ENCODE measurements around the gene CREBL2. TPM values are rescaled to one million over a fixed set of nuclear protein-coding genes. Genes with fewer than 3 reads are reported as not detected.

The CREBL2 gene
- total and polyA plus RNA-seq, 2 donors (not counting 1 experiment from before 2014, with no cell fraction given), result 6.5 to 22.1 TPM

DNA sequence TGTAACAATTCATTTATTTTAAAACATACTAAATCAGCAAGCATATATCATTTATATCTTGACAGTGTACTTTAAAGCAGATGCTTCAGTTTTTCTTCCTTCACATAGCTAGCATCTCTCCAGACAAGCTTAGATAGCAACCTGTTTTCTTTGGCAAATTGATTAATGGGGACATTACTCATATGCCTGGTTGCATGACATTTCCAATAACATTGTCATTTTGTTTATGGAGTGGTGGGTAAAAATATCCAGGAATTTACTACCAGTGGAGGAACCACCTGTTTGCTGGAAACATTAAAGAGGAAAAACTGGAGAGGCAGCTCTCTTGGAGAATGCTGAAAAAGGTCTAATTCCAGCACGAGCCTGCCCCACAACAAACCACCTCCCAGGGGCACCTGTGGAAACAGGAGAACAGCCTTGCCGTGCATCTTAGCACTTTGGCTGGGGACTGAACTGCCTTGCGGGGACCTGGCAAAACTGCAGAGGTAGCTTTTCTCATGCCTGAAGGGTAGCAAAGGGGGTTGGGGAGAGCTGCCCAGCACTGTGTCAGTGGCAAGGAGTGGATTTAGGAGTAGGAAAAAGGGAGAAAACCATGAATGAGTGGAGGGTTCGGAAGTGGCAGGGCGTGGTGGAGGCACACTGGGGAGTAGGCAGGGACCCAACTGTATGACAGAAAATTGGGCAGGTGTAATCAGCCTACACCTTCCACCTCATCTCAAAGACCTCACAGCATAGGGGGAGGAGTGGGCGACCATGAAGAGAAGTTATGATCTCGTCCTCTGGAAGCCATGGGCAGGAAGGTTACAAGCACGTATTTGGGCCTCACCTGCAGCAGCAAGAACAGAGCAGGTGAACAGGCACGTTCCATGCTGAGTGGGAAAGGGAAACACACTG is 11.7 kb upstream of the CREBL2 start:
- intact Hi-C loops (cut with micrococcal nuclease), result no loop called here
- ATAC-seq (ENCODE audit: low read depth) (no peak), DNase-seq (no peak)
- Histone ChIP-seq H3K36me3 (replicated peaks in 1 of 2; ENCODE audit: control extremely low read depth in 1 of 2, control insufficient read depth in 1 of 2, extremely low read depth in 1 of 2, insufficient read depth in 2 of 2, low read length in 1 of 2) (no peaks in the 10 kb centered on the region), H3K4me1 (ENCODE audit: control insufficient read depth in 2 of 2, insufficient read depth in 2 of 2, low read length in 2 of 2) (no peaks in the 10 kb centered on the region), H3K27me3 (replicated peaks in 1 of 4; ENCODE audit: control extremely low read depth in 1 of 4, control insufficient read depth in 3 of 4, insufficient read depth in 4 of 4, low read length in 3 of 4) (peaks cover 0 to 5% (median 2%) of the 10 kb centered on the region in 4 experiments), H3K79me2 (ENCODE audit: control insufficient read depth, insufficient read depth, low read length) (no peaks in the 10 kb centered on the region), H3K27ac (ENCODE audit: low read length in 2 of 2) (no peak overlapping the region), H3K9me3 (ENCODE audit: control extremely low read depth in 1 of 3, control insufficient read depth in 2 of 3, insufficient read depth in 1 of 3, low read length in 2 of 3) (no peaks in the 10 kb centered on the region), H4K20me1 (ENCODE audit: control insufficient read depth, insufficient read depth, low read length, poor library complexity, severe bottlenecking) (no peaks in the 10 kb centered on the region), H2AFZ (ENCODE audit: insufficient read depth, low read depth, low read length, poor library complexity, severe bottlenecking) (no peak overlapping the region), H3K4me3 (ENCODE audit: control extremely low read depth in 1 of 5, extremely low read depth in 1 of 5, insufficient read depth in 1 of 5, low read depth in 2 of 5, low read length in 4 of 5) (no peak overlapping the region), H3K9ac (ENCODE audit: low read length) (no peak overlapping the region), H3K4me2 (replicated peaks; ENCODE audit: low read depth, low read length, poor library complexity, severe bottlenecking) (no peak overlapping the region)
- TF ChIP-seq EZH2 (IDR thresholded peaks at IDR 0.05; ENCODE audit: borderline replicate concordance, insufficient read depth, low read depth, low read length, poor library complexity, severe bottlenecking), result no peak
- TF ChIP-seq CTCF (IDR thresholded peaks at IDR 0.05), result no peak
- H3K4me1 Mint-ChIP-seq, result no peaks in the 10 kb centered on the region
- 77% methylated on average over 5 of the region's 9 CpGs for WGBS (ENCODE audit: insufficient coverage)
- ChIA-PET POLR2A (no interaction called here), CTCF (no interaction called here)
- H3K27ac Mint-ChIP-seq, result no peak overlapping the region
- peaks cover 12% of the 10 kb centered on the region for H3K27me3 Mint-ChIP-seq
- H3K4me3 Mint-ChIP-seq, result no peak overlapping the region
- H3K9me3 Mint-ChIP-seq (ENCODE audit: insufficient read depth), result peaks cover 2% of the 10 kb centered on the region

GRCh38 chr12:12600659-12601058 is 11.0 kb upstream of the CREBL2 start:
- Histone ChIP-seq H4K20me1 (ENCODE audit: control insufficient read depth, insufficient read depth, low read length, poor library complexity, severe bottlenecking) (no peaks in the 10 kb centered on the region), H3K9ac (ENCODE audit: low read length) (no peak overlapping the region), H3K4me3 (ENCODE audit: control extremely low read depth in 1 of 5, extremely low read depth in 1 of 5, insufficient read depth in 1 of 5, low read depth in 2 of 5, low read length in 4 of 5) (no peak overlapping the region), H3K36me3 (replicated peaks in 1 of 2; ENCODE audit: control extremely low read depth in 1 of 2, control insufficient read depth in 1 of 2, extremely low read depth in 1 of 2, insufficient read depth in 2 of 2, low read length in 1 of 2) (no peaks in the 10 kb centered on the region), H3K4me1 (ENCODE audit: control insufficient read depth in 2 of 2, insufficient read depth in 2 of 2, low read length in 2 of 2) (no peaks in the 10 kb centered on the region), H3K27me3 (replicated peaks in 1 of 4; ENCODE audit: control extremely low read depth in 1 of 4, control insufficient read depth in 3 of 4, insufficient read depth in 4 of 4, low read length in 3 of 4) (peaks cover 0 to 5% (median 2%) of the 10 kb centered on the region in 4 experiments), H3K27ac (ENCODE audit: low read length in 2 of 2) (no peak overlapping the region), H3K4me2 (replicated peaks; ENCODE audit: low read depth, low read length, poor library complexity, severe bottlenecking) (no peak overlapping the region), H2AFZ (ENCODE audit: insufficient read depth, low read depth, low read length, poor library complexity, severe bottlenecking) (no peak overlapping the region), H3K9me3 (ENCODE audit: control extremely low read depth in 1 of 3, control insufficient read depth in 2 of 3, insufficient read depth in 1 of 3, low read length in 2 of 3) (no peaks in the 10 kb centered on the region), H3K79me2 (ENCODE audit: control insufficient read depth, insufficient read depth, low read length) (no peaks in the 10 kb centered on the region)
- intact Hi-C loops (cut with micrococcal nuclease), result no loop called here
- H3K4me3 Mint-ChIP-seq, result no peak overlapping the region
- H3K27me3 Mint-ChIP-seq, result peaks cover 12% of the 10 kb centered on the region
- no peak for TF ChIP-seq EZH2 (IDR thresholded peaks at IDR 0.05; ENCODE audit: borderline replicate concordance, insufficient read depth, low read depth, low read length, poor library complexity, severe bottlenecking)
- no peak for TF ChIP-seq CTCF (IDR thresholded peaks at IDR 0.05)
- 57% methylated on average over 4 of the region's 8 CpGs for WGBS (ENCODE audit: insufficient coverage)
- ChIA-PET CTCF (interaction anchor here (1.0 kb wide), 1 partner anchor 243 kb away, joined by 3 read pairs; no protein-coding TSS in a partner anchor), POLR2A (no interaction called here)
- DNase-seq (no peak), ATAC-seq (ENCODE audit: low read depth) (no peak)
- H3K9me3 Mint-ChIP-seq (ENCODE audit: insufficient read depth), result peaks cover 2% of the 10 kb centered on the region
- H3K4me1 Mint-ChIP-seq, result no peaks in the 10 kb centered on the region
- no peak overlapping the region for H3K27ac Mint-ChIP-seq
